NK-92 (cell line): ENCODE data around the gene TMUB1.

Experiments used
- DNase-seq: peaks from one replicate; lab custom pipeline; 2025; ENCODE audit not compliant: unreplicated experiment; lab: John Stamatoyannopoulos, UW

Gene TMUB1

GRCh38 chr7:151121380-151122170 is 38.3 kb upstream of the TMUB1 start:
- no peak for DNase-seq

GRCh38 chr7:151120896-151121295 is 37.6 kb upstream of the TMUB1 start:
- no peak for DNase-seq

GRCh38 chr7:151119902-151120301 is 36.6 kb upstream of the TMUB1 start:
- no peak for DNase-seq

GRCh38 chr7:151119055-151119415 is 35.7 kb upstream of the TMUB1 start:
- DNase-seq: no peak

- DNase-seq: no peak
These were observed 35.1 kb upstream of the TMUB1 start for GRCh38 chr7:151118108-151119054.

GRCh38 chr7:151117565-151117964 is 34.3 kb upstream of the TMUB1 start:
- no peak for DNase-seq

- no peak for DNase-seq
These were observed 33.5 kb upstream of the TMUB1 start for GRCh38 chr7:151116603-151117440.

- no peak for DNase-seq
These were observed 32.6 kb upstream of the TMUB1 start for GRCh38 chr7:151115836-151116418.

- no peak for DNase-seq
These were observed 32.0 kb upstream of the TMUB1 start for GRCh38 chr7:151115121-151115835.

GRCh38 chr7:151114151-151115090 is 31.1 kb upstream of the TMUB1 start:
- DNase-seq: no peak

GRCh38 chr7:151113344-151114150 is 30.3 kb upstream of the TMUB1 start:
- no peak for DNase-seq

GRCh38 chr7:151110941-151111645 is 27.8 kb upstream of the TMUB1 start:
- DNase-seq: no peak

GRCh38 chr7:151110236-151110940 is 27.1 kb upstream of the TMUB1 start:
- no peak for DNase-seq

GRCh38 chr7:151109094-151110048 is 26.1 kb upstream of the TMUB1 start:
- no peak for DNase-seq

GRCh38 chr7:151107882-151108281 is 24.6 kb upstream of the TMUB1 start:
- no peak for DNase-seq
